SK-N-SH treated with all-trans-retinoic acid at 6 μM for 48 hours (cell line): ENCODE results near the gene AGAP1.

ENCODE experiments used
- ATAC-seq: fragments of 200-7000 bp; cut with Tn5 transposase; 3 replicates; pipeline ENCODE4 v1.9.1; 2020; ENCODE audit warnings: mild to moderate bottlenecking, moderate library complexity
- ARNTL ChIP-seq: fragments of 450-650 bp; formaldehyde crosslinking; IDR thresholded peaks from 2 replicates; pipeline ENCODE4 v1.5.0; 2020; ENCODE audit warnings: low read depth, mild to moderate bottlenecking, moderate library complexity, borderline replicate concordance
- BACH2 ChIP-seq: fragments of 250-450 bp; sonication (Bioruptor Pico); IDR thresholded peaks from 2 replicates; pipeline ENCODE4 v1.9.0; 2021; ENCODE audit warnings: mild to moderate bottlenecking, borderline replicate concordance
- CSDC2 ChIP-seq: fragments of 250-450 bp; sonication (Bioruptor Pico); IDR thresholded peaks from 2 replicates; pipeline ENCODE4 v1.5.0; 2020; ENCODE audit warnings: mild to moderate bottlenecking, moderate library complexity
- ESRRG ChIP-seq: fragments of 250-450 bp; sonication (Bioruptor Pico); IDR thresholded peaks from 2 replicates; pipeline ENCODE4 v1.6.1; 2021; ENCODE audit warnings: mild to moderate bottlenecking
- GLIS3 ChIP-seq: fragments of 250-450 bp; sonication (Bioruptor Pico); IDR thresholded peaks from 2 replicates; pipeline ENCODE4 v1.5.0; 2020; ENCODE audit warnings: mild to moderate bottlenecking, moderate library complexity
- ISL1 ChIP-seq: fragments of 250-450 bp; sonication (Bioruptor Pico); IDR thresholded peaks from 2 replicates; pipeline ENCODE4 v2.1.2; 2022; ENCODE audit warnings: mild to moderate bottlenecking, moderate library complexity
- OSR1 ChIP-seq: fragments of 250-450 bp; sonication (Bioruptor Pico); IDR thresholded peaks from 2 replicates; pipeline ENCODE4 v1.8.0; 2022; ENCODE audit warnings: moderate library complexity, mild to moderate bottlenecking, inconsistent platforms
- PPARA ChIP-seq: fragments of 250-450 bp; sonication (Bioruptor Pico); IDR thresholded peaks from 2 replicates; pipeline ENCODE4 v1.5.0; 2020; ENCODE audit warnings: mild to moderate bottlenecking, borderline replicate concordance
- RARB ChIP-seq: fragments of 250-450 bp; sonication (Bioruptor Pico); IDR thresholded peaks from 2 replicates; pipeline ENCODE4 v1.8.0; 2021; ENCODE audit warnings: mild to moderate bottlenecking, moderate library complexity
- SNAI2 ChIP-seq: fragments of 250-450 bp; sonication (Bioruptor Pico); IDR thresholded peaks from 2 replicates; pipeline ENCODE4 v1.5.0; 2020; ENCODE audit warnings: mild to moderate bottlenecking, moderate library complexity
- TCF4 ChIP-seq: fragments of 250-450 bp; sonication (Bioruptor Pico); IDR thresholded peaks from 2 replicates; pipeline ENCODE4 v1.8.0; 2021; ENCODE audit warnings: mild to moderate bottlenecking, moderate library complexity, borderline replicate concordance
- TOX ChIP-seq: fragments of 250-450 bp; sonication (Bioruptor Pico); IDR thresholded peaks from 2 replicates; pipeline ENCODE4 v1.8.0; 2021; ENCODE audit warnings: mild to moderate bottlenecking, moderate library complexity, borderline replicate concordance
- ZC3H10 ChIP-seq: fragments of 250-450 bp; sonication (Bioruptor Pico); IDR thresholded peaks from 2 replicates; pipeline ENCODE4 v1.5.1; 2021; ENCODE audit warnings: mild to moderate bottlenecking, moderate library complexity
- ZFP3 ChIP-seq: fragments of 250-450 bp; sonication (Bioruptor Pico); IDR thresholded peaks from 2 replicates; pipeline ENCODE4 v1.5.0; 2020; ENCODE audit warnings: mild to moderate bottlenecking, moderate library complexity
- ZFP30 ChIP-seq: fragments of 450-650 bp; formaldehyde crosslinking; IDR thresholded peaks from 2 replicates; pipeline ENCODE4 v1.5.0; 2022; ENCODE audit warnings: mild to moderate bottlenecking, moderate library complexity
- ZNF565 ChIP-seq: fragments of 450-650 bp; formaldehyde crosslinking; conservative IDR thresholded peaks from 2 replicates; pipeline ENCODE4 v1.5.0; 2020; ENCODE audit warnings: low read depth, mild to moderate bottlenecking, moderate library complexity
- ZNF70 ChIP-seq: fragments of 450-650 bp; formaldehyde crosslinking; IDR thresholded peaks from 2 replicates; pipeline ENCODE4 v1.5.0; 2020; ENCODE audit warnings: mild to moderate bottlenecking, moderate library complexity
- ZNF8 ChIP-seq: fragments of 450-650 bp; formaldehyde crosslinking; IDR thresholded peaks from 2 replicates; pipeline ENCODE4 v1.5.0; 2020; ENCODE audit warnings: mild to moderate bottlenecking, moderate library complexity
- TF ChIP-seq, protein P1 (sequence below): fragments of 250-450 bp; sonication (Bioruptor Pico); IDR thresholded peaks from 2 replicates; pipeline ENCODE4 v1.5.0; 2020; ENCODE audit warnings: mild to moderate bottlenecking, moderate library complexity
- TF ChIP-seq, protein P2 (sequence below): fragments of 250-450 bp; sonication (Bioruptor Pico); IDR thresholded peaks from 2 replicates; pipeline ENCODE4 v1.8.0; 2020; ENCODE audit warnings: mild to moderate bottlenecking, moderate library complexity, borderline replicate concordance
- TF ChIP-seq, protein P3 (sequence below): fragments of 250-450 bp; sonication (Bioruptor Pico); IDR thresholded peaks from 2 replicates; pipeline ENCODE4 v1.5.1; 2021; ENCODE audit warnings: mild to moderate bottlenecking, moderate library complexity
- TF ChIP-seq, protein P4 (sequence below): fragments of 250-450 bp; sonication (Bioruptor Pico); IDR thresholded peaks from 2 replicates; pipeline ENCODE4 v1.5.1; 2020; ENCODE audit warnings: low read depth, mild to moderate bottlenecking, moderate library complexity
- TF ChIP-seq, protein P5 (sequence below): fragments of 250-450 bp; sonication (Bioruptor Pico); IDR thresholded peaks from 2 replicates; pipeline ENCODE4 v1.8.0; 2021; ENCODE audit warnings: low read depth, mild to moderate bottlenecking, moderate library complexity, borderline replicate concordance

AGAP1 gene

DNA sequence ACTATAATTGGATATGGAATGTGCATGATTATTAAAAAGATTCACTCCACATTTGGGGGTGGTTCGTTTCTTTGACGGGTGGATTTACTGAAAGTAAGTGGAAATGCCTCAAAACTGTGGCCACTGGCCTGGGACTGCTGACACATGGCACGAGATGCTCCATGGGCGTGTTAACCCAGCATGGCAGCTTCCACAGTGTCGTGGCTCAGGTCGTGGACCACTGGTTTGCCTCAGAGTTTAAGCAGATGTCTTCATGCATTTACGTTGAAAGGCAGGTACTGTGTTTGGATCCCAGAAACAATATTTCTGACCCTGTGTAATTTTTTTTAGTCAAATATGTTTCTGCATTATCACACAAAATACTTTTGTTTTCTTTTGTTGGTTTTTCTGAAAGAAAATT is 432.4 kb downstream of the AGAP1 start:
- TF ChIP-seq SNAI2 (CRISPR knock-in tag) (no peak), PPARA (no peak), TOX (no peak), BACH2 (CRISPR knock-in tag) (no peak)
- no peak for ATAC-seq

DNA sequence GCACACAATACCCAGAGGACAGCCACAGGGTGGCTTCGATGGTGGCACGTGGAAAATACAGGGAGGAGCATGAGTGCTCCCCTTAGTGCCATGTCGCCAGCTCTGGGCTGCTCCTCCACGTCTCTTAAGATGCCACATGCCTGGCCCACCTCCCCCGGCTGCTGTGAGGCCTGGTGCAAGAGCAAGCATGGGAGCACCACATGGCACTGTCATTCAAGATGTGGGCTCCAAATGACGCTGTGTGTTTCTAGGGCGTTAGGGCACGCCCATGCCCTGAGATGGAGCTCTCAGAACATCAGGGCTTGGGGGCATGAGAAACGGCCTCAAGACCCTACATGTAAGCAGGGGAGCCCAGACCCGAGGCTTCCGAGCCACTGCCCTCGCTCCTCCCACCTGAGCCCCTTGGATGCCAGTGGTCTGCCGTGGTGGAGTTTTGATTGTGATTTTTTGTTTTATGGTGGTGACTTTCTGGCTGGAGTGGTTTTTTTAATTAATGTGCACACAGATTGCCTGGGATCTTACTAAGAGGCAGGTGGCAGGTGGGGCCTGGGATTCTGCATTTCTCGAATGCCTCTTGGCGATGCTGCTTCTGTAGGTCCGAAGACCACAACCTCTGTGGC is 435.0 kb downstream of the AGAP1 start:
- TF ChIP-seq, protein P1, sequence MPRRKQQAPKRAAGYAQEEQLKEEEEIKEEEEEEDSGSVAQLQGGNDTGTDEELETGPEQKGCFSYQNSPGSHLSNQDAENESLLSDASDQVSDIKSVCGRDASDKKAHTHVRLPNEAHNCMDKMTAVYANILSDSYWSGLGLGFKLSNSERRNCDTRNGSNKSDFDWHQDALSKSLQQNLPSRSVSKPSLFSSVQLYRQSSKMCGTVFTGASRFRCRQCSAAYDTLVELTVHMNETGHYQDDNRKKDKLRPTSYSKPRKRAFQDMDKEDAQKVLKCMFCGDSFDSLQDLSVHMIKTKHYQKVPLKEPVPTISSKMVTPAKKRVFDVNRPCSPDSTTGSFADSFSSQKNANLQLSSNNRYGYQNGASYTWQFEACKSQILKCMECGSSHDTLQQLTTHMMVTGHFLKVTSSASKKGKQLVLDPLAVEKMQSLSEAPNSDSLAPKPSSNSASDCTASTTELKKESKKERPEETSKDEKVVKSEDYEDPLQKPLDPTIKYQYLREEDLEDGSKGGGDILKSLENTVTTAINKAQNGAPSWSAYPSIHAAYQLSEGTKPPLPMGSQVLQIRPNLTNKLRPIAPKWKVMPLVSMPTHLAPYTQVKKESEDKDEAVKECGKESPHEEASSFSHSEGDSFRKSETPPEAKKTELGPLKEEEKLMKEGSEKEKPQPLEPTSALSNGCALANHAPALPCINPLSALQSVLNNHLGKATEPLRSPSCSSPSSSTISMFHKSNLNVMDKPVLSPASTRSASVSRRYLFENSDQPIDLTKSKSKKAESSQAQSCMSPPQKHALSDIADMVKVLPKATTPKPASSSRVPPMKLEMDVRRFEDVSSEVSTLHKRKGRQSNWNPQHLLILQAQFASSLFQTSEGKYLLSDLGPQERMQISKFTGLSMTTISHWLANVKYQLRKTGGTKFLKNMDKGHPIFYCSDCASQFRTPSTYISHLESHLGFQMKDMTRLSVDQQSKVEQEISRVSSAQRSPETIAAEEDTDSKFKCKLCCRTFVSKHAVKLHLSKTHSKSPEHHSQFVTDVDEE = no peak
- TF ChIP-seq RARB (CRISPR knock-in tag) (no peak), ZNF70 (CRISPR knock-in tag) (no peak), ZFP30 (CRISPR knock-in tag) (no peak), ARNTL (no peak), CSDC2 (CRISPR knock-in tag) (no peak), OSR1 (CRISPR knock-in tag) (no peak), BACH2 (CRISPR knock-in tag) (no peak), TCF4 (CRISPR knock-in tag) (no peak), SNAI2 (CRISPR knock-in tag) (no peak), PPARA (no peak), GLIS3 (CRISPR knock-in tag) (no peak), TOX (no peak), ZC3H10 (no peak), ZFP3 (CRISPR knock-in tag) (no peak), ZNF565 (CRISPR knock-in tag) (no peak)
- TF ChIP-seq, protein P2, sequence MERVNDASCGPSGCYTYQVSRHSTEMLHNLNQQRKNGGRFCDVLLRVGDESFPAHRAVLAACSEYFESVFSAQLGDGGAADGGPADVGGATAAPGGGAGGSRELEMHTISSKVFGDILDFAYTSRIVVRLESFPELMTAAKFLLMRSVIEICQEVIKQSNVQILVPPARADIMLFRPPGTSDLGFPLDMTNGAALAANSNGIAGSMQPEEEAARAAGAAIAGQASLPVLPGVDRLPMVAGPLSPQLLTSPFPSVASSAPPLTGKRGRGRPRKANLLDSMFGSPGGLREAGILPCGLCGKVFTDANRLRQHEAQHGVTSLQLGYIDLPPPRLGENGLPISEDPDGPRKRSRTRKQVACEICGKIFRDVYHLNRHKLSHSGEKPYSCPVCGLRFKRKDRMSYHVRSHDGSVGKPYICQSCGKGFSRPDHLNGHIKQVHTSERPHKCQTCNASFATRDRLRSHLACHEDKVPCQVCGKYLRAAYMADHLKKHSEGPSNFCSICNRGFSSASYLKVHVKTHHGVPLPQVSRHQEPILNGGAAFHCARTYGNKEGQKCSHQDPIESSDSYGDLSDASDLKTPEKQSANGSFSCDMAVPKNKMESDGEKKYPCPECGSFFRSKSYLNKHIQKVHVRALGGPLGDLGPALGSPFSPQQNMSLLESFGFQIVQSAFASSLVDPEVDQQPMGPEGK (CRISPR knock-in tag) = no peak
- TF ChIP-seq, protein P3, sequence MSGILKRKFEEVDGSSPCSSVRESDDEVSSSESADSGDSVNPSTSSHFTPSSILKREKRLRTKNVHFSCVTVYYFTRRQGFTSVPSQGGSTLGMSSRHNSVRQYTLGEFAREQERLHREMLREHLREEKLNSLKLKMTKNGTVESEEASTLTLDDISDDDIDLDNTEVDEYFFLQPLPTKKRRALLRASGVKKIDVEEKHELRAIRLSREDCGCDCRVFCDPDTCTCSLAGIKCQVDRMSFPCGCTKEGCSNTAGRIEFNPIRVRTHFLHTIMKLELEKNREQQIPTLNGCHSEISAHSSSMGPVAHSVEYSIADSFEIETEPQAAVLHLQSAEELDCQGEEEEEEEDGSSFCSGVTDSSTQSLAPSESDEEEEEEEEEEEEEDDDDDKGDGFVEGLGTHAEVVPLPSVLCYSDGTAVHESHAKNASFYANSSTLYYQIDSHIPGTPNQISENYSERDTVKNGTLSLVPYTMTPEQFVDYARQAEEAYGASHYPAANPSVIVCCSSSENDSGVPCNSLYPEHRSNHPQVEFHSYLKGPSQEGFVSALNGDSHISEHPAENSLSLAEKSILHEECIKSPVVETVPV (CRISPR knock-in tag) = no peak
- no peak for ATAC-seq

DNA sequence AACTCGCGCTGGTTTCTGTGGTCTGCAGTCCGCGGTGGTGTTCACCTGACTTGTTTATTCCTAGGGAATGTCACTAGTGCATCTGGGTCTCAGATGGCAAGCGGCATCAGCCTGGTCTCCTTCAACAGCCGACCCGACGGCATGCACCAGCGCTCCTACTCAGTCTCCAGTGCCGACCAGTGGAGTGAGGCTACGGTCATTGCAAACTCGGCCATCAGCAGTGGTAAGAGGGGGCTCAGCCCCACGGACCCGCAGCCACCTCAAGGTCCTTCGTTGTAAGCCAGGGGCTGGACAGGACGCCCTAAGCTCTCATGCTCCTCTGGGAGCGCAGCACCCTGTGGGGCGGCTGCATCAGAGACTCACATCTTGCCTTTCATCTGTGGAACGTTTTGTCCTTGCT is 436.9 kb downstream of the AGAP1 start:
- ATAC-seq = no peak
- TF ChIP-seq, protein P4, sequence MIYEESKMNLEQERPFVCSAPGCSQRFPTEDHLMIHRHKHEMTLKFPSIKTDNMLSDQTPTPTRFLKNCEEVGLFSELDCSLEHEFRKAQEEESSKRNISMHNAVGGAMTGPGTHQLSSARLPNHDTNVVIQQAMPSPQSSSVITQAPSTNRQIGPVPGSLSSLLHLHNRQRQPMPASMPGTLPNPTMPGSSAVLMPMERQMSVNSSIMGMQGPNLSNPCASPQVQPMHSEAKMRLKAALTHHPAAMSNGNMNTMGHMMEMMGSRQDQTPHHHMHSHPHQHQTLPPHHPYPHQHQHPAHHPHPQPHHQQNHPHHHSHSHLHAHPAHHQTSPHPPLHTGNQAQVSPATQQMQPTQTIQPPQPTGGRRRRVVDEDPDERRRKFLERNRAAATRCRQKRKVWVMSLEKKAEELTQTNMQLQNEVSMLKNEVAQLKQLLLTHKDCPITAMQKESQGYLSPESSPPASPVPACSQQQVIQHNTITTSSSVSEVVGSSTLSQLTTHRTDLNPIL (CRISPR knock-in tag) = no peak
- TF ChIP-seq RARB (CRISPR knock-in tag) (no peak), ZC3H10 (no peak), ESRRG (CRISPR knock-in tag) (no peak), OSR1 (CRISPR knock-in tag) (no peak), SNAI2 (CRISPR knock-in tag) (no peak), CSDC2 (CRISPR knock-in tag) (no peak), ZFP3 (CRISPR knock-in tag) (no peak), ZNF8 (CRISPR knock-in tag) (no peak), ZFP30 (CRISPR knock-in tag) (no peak), ZNF70 (CRISPR knock-in tag) (no peak), ZNF565 (CRISPR knock-in tag) (no peak), ARNTL (no peak), PPARA (no peak), TOX (no peak), TCF4 (CRISPR knock-in tag) (no peak), ISL1 (CRISPR knock-in tag) (no peak)
- TF ChIP-seq, protein P1 = no peak
- TF ChIP-seq, protein P5, sequence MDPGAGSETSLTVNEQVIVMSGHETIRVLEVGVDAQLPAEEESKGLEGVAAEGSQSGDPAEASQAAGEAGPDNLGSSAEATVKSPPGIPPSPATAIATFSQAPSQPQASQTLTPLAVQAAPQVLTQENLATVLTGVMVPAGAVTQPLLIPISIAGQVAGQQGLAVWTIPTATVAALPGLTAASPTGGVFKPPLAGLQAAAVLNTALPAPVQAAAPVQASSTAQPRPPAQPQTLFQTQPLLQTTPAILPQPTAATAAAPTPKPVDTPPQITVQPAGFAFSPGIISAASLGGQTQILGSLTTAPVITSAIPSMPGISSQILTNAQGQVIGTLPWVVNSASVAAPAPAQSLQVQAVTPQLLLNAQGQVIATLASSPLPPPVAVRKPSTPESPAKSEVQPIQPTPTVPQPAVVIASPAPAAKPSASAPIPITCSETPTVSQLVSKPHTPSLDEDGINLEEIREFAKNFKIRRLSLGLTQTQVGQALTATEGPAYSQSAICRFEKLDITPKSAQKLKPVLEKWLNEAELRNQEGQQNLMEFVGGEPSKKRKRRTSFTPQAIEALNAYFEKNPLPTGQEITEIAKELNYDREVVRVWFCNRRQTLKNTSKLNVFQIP (CRISPR knock-in tag) = no peak
